T-helper 17 cell (primary cell): ENCODE measurements around the gene CAPZA1. TPM values are rescaled to one million over a fixed set of nuclear protein-coding genes. Genes with fewer than 3 reads are reported as not detected.

Source experiments
- ATAC-seq: fragments of 150-1000 bp; cut with Tn5 transposase; 2 replicates; pipeline ENCODE4 v1.10.0; 2021; ENCODE audit warnings: mild to moderate bottlenecking, moderate library complexity
- DNase-seq, 3 donors: peaks; one replicate each; pipeline versions ENCODE4 v3.0.0 to v3.0.0-alpha.2; 2020 to 2021
- H3K9me3 ChIP-seq: one replicate; pipeline ENCODE4 v1.7.0; 2013; ENCODE audit warnings: low read length, mild to moderate bottlenecking; ENCODE audit not compliant: control insufficient read depth, poor library complexity, severe bottlenecking
- H3K27ac Mint-ChIP-seq: one replicate; pipeline ENCODE4 v1.8.0; 2022; ENCODE audit warnings: mild to moderate bottlenecking, moderate library complexity, mixed read lengths
- H3K27me3 Mint-ChIP-seq: one replicate; pipeline ENCODE4 v1.8.0; 2022; ENCODE audit warnings: mixed read lengths
- H3K36me3 Mint-ChIP-seq: one replicate; pipeline ENCODE4 v1.8.0; 2022; ENCODE audit warnings: low read depth, mixed read lengths
- H3K4me1 Mint-ChIP-seq: one replicate; pipeline ENCODE4 v1.8.0; 2022; ENCODE audit warnings: mild to moderate bottlenecking, mixed read lengths
- H3K4me3 Mint-ChIP-seq: one replicate; pipeline ENCODE4 v1.8.0; 2022; ENCODE audit warnings: mild to moderate bottlenecking, moderate library complexity, mixed read lengths
- total RNA-seq, 4 donors: library from RNA in 2 of 4; stranded (reverse) in 2 of 4; gene quantifications; one replicate each; pipeline ENCODE4 v1.2.3 and lab custom pipeline; 2022 to 2026

Gene CAPZA1
- total RNA-seq, 2 donors from 2014 or later = 203 to 224 TPM

DNA sequence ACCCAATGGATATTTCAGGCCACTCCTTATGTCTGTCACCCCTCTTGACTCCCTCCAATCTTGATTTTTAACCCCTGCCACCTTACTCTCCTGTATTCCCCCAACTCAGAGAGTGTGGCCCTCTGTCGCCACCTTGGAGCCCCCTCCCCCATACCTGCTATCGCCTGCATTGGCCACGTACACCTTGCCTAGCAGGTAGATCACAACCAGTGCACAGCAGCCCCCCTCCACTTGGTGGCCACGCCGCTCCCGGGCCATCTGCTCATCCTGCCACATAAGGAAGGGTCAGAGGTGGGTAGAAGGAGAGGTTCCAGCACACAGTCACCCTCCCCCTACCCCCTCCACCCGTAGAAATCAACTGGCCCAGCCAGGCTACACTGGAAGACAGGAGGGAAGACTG is 92.6 kb downstream of the CAPZA1 start:
- Mint-ChIP-seq H3K27me3 (peaks cover 7% of the 10 kb centered on the region), H3K4me1 (peaks cover 20% of the 10 kb centered on the region), H3K27ac (no peak overlapping the region), H3K4me3 (no peak overlapping the region), H3K36me3 (no peaks in the 10 kb centered on the region)
- DNase-seq = no peak
- no peaks in the 10 kb centered on the region for H3K9me3 ChIP-seq
- no peak for ATAC-seq

- ATAC-seq = no peak
- H3K27me3 Mint-ChIP-seq = peaks cover 7% of the 10 kb centered on the region
- H3K4me3 Mint-ChIP-seq = no peak overlapping the region
- no peak overlapping the region for H3K27ac Mint-ChIP-seq
- peaks cover 15% of the 10 kb centered on the region for H3K4me1 Mint-ChIP-seq
- no peaks in the 10 kb centered on the region for H3K36me3 Mint-ChIP-seq
- no peaks in the 10 kb centered on the region for H3K9me3 ChIP-seq
- DNase-seq = no peak
Measured at GRCh38 chr1:112712701-112713128, 93.1 kb downstream of the CAPZA1 start.

DNA sequence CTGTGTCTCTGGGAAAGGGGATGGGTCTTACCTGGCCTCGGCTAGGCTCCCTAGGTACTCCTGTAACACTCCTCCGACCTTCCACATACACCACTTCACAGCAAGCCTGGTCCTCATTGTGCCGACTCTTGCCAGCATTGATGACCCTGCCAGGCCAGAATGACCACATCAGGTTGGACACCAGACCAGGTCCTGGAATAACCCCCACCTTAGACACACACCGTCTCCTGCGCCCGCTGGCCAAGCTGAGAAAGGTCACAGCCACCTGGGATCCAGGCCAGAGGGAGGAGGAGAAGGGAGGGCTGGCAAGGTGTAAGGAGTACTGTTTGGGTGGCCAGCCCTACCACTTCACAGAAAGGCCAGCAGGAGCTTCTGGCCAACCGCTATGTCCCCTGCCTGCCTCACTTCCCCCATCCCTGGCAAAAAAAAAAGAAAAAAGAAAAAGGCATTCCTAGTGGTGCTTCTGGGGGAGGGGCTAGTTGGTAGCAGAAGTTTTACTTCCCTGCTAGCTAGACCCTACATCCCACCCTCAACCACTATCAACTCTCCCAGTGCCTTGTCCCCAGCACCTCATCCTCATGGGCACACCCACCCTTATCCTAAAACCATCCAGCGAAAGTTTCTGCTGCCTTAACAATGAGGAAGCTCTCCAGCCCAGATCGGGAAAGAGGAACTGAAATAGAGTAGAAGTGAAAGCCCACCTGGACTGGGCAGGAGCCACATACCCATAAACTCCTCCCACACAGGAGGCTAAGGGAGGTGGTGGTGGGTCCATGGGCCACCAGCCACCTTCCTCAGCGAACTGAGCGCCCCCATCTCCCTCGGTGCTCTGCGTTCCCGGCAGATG is 94.1 kb downstream of the CAPZA1 start:
- H3K4me3 Mint-ChIP-seq = peak overlapping the region; percentile 89
- DNase-seq = no peak
- H3K27me3 Mint-ChIP-seq = peaks cover 7% of the 10 kb centered on the region
- H3K27ac Mint-ChIP-seq = no peak overlapping the region
- H3K4me1 Mint-ChIP-seq = peaks cover 15% of the 10 kb centered on the region
- no peak for ATAC-seq
- H3K36me3 Mint-ChIP-seq = no peaks in the 10 kb centered on the region
- H3K9me3 ChIP-seq = no peaks in the 10 kb centered on the region

DNA sequence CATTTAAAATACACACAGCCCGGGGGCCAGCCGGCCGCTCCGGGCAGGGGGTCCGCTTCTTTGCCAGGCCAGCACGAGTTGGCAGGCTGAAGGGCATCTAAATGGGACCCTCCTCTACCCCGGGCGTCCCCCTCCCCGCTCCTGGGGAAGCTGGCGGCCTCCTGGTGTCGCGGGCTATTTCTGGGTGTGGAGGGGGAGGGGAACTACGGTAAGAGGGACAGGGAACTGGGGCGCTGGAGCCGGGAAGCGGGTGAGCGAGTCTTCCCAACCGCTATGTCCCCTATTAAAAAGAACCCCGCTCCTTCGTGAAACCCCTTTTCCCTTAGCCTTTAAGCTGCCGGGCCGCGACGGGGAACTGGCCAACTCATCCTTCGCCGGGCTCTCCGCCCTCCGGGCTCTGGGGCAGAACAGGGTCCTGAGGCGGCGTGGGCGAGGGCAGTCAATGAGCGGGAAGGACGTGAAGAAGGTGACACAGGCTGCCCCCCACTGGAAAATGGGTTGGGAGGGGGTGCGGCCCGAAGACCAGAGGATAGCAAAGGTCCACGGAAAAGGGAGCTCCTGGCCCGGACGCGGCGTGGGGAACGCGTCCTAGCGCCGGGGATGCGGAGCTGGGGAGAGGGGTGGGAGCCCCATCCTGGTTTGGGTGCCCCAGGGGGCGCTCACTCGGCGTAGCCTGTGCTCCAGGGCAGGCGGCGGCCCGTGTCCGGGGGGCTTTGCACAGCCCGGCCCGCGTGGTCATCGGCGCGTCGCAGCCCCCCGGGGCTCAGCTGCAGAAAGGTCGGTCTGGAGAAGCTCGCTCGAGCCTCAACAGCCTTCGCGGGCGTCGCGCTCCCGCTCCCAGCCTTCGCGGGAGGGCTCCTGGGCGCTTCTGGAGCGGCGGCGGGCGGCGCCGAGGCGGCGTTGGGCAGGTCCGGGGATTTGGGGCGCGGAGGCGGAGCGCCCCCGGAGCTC is 95.0 kb downstream of the CAPZA1 start:
- no peaks in the 10 kb centered on the region for H3K9me3 ChIP-seq
- Mint-ChIP-seq H3K36me3 (no peaks in the 10 kb centered on the region), H3K4me1 (peaks cover 17% of the 10 kb centered on the region), H3K27me3 (peaks cover 7% of the 10 kb centered on the region), H3K4me3 (peak overlapping the region; percentile 96), H3K27ac (no peak overlapping the region)
- DNase-seq = peak in 1 of 3 donors; percentile 18
- no peak for ATAC-seq

DNA sequence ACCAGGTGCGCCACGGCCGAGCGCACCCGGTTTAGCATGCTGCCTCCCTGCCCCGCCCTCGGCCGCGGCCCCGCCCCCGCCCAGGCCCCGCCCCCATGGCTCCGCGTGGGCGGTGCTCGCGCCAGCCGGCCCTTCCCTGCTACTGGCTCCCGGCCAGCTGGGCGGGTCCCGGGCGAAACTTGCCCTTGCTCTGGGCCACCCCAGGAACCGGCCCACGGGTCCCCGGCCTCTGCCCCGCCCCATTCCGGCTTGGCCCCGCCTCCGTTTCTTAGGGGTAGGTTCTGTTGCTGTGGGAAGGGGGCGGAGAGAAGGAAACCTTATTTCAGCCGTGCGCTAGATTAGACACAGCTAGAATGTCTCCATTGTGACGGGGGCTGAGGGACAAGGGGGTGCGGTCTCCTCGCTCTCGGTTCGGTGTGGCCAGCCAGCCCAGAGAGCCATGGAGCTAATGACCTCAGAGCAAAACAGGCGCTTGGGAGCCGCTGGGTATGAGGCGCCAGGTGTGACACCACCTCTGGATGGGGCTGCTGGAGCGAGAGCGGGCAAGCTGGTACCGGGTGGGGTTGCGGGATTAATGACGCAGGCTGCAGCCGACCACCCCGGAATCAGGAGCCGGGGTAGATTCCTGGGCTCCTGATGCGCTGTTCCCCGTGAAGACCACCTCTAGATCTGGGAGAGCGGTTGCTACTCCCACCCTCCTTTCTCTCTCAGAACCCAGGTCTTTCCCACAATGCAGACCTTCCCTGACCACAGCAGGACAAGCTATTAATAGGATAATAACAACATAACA is 95.8 kb downstream of the CAPZA1 start, which contains the start of gene PPM1J:
TSS of gene PPM1J (minus strand) at position 69 of the 790 bp plus-strand sequence. CDS start at position 38, 31 bp downstream.
- H3K36me3 Mint-ChIP-seq = no peaks in the 10 kb centered on the region
- peak within 1 kb of the TSS; percentile 96 for H3K4me3 Mint-ChIP-seq
- H3K9me3 ChIP-seq = no peaks in the 10 kb centered on the region
- H3K4me1 Mint-ChIP-seq = peaks cover 17% of the 10 kb centered on the region
- DNase-seq (peak; percentile 92 to 97 (median 96)), ATAC-seq (peak; percentile 87)
- H3K27me3 Mint-ChIP-seq = peaks cover 15% of the 10 kb centered on the region
- H3K27ac Mint-ChIP-seq = peak within 1 kb of the TSS; percentile 72

GRCh38 chr1:112716133-112716720 is 96.6 kb downstream of the CAPZA1 start:
- H3K4me3 Mint-ChIP-seq = peak overlapping the region; percentile 96
- DNase-seq (peak; percentile 66 to 72 (median 72)), ATAC-seq (peak; percentile 37)
- H3K27me3 Mint-ChIP-seq = peaks cover 16% of the 10 kb centered on the region
- no peaks in the 10 kb centered on the region for H3K9me3 ChIP-seq
- H3K36me3 Mint-ChIP-seq = no peaks in the 10 kb centered on the region
- peaks cover 17% of the 10 kb centered on the region for H3K4me1 Mint-ChIP-seq
- peak overlapping the region; percentile 72 for H3K27ac Mint-ChIP-seq

DNA sequence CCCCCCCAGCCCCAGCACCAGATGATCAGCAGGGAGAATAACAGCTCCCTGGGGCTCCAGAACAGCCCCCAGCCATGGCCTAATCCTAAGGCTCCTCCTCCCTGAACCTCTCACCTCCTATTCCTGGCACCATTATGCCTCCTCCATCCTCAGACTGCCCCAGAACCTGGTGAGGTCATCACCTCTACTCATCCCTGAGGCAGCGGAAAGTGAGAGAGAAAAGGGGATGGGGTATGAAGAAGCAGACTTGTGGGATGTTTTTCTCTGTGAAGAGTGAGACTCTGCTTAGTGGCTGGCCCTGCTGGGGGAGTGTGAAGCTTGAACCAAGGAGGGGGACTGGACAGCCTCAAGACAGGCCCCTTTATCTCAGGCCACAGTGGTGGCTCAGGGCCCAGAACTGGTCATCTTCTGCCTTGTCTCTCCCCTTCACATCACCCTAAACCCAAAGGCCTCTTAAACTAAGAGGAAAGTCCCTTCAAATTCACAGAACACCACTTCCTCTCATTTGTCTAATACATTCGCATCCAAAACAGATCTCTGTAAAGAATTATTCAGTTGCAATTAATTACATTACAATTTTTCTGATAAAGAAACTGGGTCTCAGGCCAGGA is 97.7 kb downstream of the CAPZA1 start:
- peaks cover 18% of the 10 kb centered on the region for H3K4me1 Mint-ChIP-seq

GRCh38 chr1:112718691-112719418 is 99.2 kb downstream of the CAPZA1 start:
- Mint-ChIP-seq H3K4me3 (peak overlapping the region; percentile 33), H3K27me3 (peaks cover 29% of the 10 kb centered on the region), H3K27ac (no peak overlapping the region), H3K4me1 (peaks cover 25% of the 10 kb centered on the region), H3K36me3 (peaks cover 4% of the 10 kb centered on the region)
- peak; percentile 20 for ATAC-seq
- no peaks in the 10 kb centered on the region for H3K9me3 ChIP-seq
- DNase-seq = peak; percentile 63 to 72 (median 71)

More for the DNA sequence above, 97.7 kb downstream of the CAPZA1 start:
- H3K9me3 ChIP-seq = no peaks in the 10 kb centered on the region
- ATAC-seq = no peak
- no peaks in the 10 kb centered on the region for H3K36me3 Mint-ChIP-seq
- H3K27ac Mint-ChIP-seq = no peak overlapping the region
- peaks cover 23% of the 10 kb centered on the region for H3K27me3 Mint-ChIP-seq
- no peak for DNase-seq
- no peak overlapping the region for H3K4me3 Mint-ChIP-seq

GRCh38 chr1:112719706-112720105 is 100.1 kb downstream of the CAPZA1 start:
- Mint-ChIP-seq H3K27ac (no peak overlapping the region), H3K27me3 (peaks cover 29% of the 10 kb centered on the region), H3K4me3 (no peak overlapping the region), H3K4me1 (peaks cover 24% of the 10 kb centered on the region), H3K36me3 (peaks cover 4% of the 10 kb centered on the region)
- no peaks in the 10 kb centered on the region for H3K9me3 ChIP-seq
- ATAC-seq = no peak
- no peak for DNase-seq

GRCh38 chr1:112720800-112721199 is 101.2 kb downstream of the CAPZA1 start:
- H3K9me3 ChIP-seq = no peaks in the 10 kb centered on the region
- peaks cover 29% of the 10 kb centered on the region for H3K27me3 Mint-ChIP-seq
- DNase-seq (no peak), ATAC-seq (no peak)
- no peak overlapping the region for H3K27ac Mint-ChIP-seq
- H3K36me3 Mint-ChIP-seq = peaks cover 4% of the 10 kb centered on the region
- no peak overlapping the region for H3K4me3 Mint-ChIP-seq
- peaks cover 19% of the 10 kb centered on the region for H3K4me1 Mint-ChIP-seq
